GM12874 (cell line): ENCODE results near the gene MUSTN1.

Source experiments
- CTCF ChIP-seq: IDR thresholded peaks from 2 replicates; pipeline ENCODE4 v1.5.1; 2011; ENCODE audit warnings: low read depth, mild to moderate bottlenecking, control low read depth, low read length, moderate library complexity; ENCODE audit not compliant: insufficient read depth

Gene MUSTN1

DNA sequence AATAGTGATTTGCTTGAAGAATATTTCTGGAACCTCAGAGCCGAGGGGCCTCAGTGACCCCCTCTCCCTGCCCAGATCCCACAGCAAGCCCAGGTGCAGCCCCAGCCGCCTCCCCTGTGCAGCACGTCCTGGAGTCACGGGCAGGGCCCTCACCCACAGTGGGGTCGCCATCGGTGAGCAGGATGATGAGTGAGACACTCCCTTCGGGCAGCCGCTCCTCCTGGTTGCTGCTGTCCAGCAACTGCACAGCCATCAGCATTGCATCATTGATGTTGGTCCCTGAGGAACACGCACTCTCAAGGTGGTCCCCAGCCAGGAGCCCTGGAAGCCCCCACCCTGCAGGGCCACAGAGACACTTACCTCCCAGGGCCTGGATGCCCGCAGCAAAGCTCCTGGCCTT is 10.8 kb downstream of the MUSTN1 start:
- TF ChIP-seq CTCF, result no peak

DNA sequence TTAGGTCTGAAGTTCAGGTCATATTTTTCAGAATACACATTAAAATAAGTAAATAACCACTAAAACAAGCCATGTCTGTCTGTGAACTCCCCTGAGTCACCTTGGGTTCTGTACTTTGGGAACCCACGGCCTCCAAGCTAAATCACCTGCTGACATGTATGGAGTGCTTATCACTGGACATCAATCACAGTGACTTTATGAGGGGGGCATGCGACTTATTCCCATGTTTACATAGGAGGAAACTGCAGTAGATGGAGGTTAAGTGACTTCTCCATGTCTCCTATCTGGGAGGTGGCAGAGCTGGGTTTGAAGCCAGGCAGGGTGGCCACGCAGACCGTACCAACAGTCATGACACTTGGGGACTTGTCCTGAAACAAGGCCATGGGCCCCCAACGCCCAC is 12.5 kb downstream of the MUSTN1 start:
- TF ChIP-seq CTCF, result no peak

- peak; percentile 90 for TF ChIP-seq CTCF
Observed at GRCh38 chr3:52820736-52821135, 14.1 kb downstream of the MUSTN1 start.

DNA sequence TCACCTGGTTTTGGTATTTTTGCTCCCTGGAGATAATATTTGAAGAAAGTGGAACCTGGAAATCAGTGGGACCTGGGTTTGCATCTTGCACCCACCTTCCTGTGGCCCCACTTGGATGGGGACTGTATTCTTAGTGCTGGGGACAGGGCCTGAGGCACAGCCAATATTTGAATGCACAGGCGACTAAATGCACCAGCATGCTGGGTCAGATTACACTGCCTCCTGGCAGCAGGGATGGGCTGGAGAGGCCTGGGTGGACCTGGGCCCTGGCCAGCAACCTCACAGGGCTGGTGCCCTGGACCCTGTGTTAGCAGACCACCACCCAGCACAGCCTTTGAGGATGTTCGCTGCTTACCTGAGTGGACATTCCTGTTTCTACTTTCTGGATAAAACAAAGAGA is 14.9 kb downstream of the MUSTN1 start:
- no peak for TF ChIP-seq CTCF

- TF ChIP-seq CTCF, result no peak
Observed at GRCh38 chr3:52817860-52818259, 17.0 kb downstream of the MUSTN1 start.

GRCh38 chr3:52817221-52817620 is 17.6 kb downstream of the MUSTN1 start:
- TF ChIP-seq CTCF, result no peak

DNA sequence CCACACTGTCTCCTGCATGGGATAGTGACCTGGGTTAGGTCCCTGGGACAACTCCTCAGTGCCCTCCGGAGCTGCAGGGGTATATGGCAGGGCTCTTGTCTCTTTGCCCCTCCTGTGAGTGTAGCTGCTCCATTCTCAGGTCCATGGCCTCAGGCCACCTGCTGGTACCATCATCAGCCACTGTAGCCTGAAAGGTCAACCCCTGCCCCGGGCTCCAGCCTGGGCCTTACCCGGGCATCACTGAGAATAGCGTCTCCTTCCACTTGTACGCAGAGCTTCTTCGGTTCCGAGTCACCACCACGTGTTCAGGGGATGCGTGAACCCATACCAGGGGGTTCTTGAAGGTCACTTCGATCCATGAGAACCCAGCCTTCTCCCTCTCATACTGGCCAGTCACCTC is 18.2 kb downstream of the MUSTN1 start:
- TF ChIP-seq CTCF, result no peak

- TF ChIP-seq CTCF, result no peak
Observed at GRCh38 chr3:52816199-52816598, 18.6 kb downstream of the MUSTN1 start.
